ENCODE data around the gene GMDS.

DNA sequence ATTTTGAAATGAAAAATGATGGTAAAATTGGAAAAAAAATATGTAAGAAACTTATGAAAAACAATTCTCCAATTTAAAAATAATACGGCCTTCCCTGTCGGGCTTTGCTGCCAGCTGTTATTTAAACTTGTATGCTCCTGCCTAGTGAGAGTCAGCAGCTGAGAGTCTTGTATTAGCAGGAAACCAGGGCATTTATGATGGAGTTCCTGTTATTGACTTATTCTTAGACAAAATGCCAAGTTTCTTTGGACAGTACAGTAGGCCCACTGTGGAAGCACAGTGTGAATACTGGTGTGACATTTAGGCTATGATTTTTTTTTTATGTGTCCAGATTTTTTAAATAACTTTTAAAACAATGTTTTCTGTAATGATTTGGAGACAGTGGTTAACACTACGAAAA lies 42.1 kb downstream of the GMDS start:
- TF ChIP-seq, protein P1, sequence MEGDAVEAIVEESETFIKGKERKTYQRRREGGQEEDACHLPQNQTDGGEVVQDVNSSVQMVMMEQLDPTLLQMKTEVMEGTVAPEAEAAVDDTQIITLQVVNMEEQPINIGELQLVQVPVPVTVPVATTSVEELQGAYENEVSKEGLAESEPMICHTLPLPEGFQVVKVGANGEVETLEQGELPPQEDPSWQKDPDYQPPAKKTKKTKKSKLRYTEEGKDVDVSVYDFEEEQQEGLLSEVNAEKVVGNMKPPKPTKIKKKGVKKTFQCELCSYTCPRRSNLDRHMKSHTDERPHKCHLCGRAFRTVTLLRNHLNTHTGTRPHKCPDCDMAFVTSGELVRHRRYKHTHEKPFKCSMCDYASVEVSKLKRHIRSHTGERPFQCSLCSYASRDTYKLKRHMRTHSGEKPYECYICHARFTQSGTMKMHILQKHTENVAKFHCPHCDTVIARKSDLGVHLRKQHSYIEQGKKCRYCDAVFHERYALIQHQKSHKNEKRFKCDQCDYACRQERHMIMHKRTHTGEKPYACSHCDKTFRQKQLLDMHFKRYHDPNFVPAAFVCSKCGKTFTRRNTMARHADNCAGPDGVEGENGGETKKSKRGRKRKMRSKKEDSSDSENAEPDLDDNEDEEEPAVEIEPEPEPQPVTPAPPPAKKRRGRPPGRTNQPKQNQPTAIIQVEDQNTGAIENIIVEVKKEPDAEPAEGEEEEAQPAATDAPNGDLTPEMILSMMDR (IDR thresholded peaks at IDR 0.05): no peak
- TF ChIP-seq POLR2A (IDR thresholded peaks at IDR 0.05): no peak

Measured in Peyer's patch (tissue), 4 donors.